Astrocyte (in vitro differentiated cells and primary cell): ENCODE results near the gene DRICH1.

ENCODE experiments used
- EZH2 ChIP-seq: IDR thresholded peaks from 2 replicates; pipeline ENCODE4 v1.6.1; 2012; ENCODE audit warnings: mild to moderate bottlenecking, low read length, inconsistent platforms; ENCODE audit not compliant: insufficient read depth
- TF ChIP-seq, protein P1 (sequence below): IDR thresholded peaks from 2 replicates; pipeline ENCODE4 v1.5.1; 2011; ENCODE audit warnings: low read depth, mild to moderate bottlenecking, inconsistent platforms, low read length, moderate library complexity; ENCODE audit not compliant: insufficient read depth

DNA sequence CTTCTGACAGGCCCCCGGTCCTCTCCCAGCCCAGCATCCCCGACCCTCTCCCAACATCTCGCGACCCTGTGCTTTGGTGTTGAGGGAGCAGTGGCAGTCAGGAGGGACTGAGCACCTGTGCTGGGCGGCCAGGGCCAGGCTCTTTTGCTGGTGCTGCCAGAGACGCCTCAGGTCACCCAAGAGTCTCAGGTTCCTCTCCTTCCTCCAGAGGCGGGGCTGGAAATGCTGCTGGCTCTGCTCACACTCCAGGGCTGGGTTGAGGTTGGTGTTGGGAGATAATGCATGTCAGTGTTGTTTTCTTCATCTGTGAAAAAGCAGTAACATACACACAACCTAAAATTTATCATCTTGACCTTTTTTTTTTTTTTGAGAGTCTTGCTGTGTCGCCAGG, 50.9 kb downstream of the DRICH1 start:
- TF ChIP-seq, protein P1, sequence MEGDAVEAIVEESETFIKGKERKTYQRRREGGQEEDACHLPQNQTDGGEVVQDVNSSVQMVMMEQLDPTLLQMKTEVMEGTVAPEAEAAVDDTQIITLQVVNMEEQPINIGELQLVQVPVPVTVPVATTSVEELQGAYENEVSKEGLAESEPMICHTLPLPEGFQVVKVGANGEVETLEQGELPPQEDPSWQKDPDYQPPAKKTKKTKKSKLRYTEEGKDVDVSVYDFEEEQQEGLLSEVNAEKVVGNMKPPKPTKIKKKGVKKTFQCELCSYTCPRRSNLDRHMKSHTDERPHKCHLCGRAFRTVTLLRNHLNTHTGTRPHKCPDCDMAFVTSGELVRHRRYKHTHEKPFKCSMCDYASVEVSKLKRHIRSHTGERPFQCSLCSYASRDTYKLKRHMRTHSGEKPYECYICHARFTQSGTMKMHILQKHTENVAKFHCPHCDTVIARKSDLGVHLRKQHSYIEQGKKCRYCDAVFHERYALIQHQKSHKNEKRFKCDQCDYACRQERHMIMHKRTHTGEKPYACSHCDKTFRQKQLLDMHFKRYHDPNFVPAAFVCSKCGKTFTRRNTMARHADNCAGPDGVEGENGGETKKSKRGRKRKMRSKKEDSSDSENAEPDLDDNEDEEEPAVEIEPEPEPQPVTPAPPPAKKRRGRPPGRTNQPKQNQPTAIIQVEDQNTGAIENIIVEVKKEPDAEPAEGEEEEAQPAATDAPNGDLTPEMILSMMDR: no peak
- no peak for TF ChIP-seq EZH2
